ENCODE measurements around the gene ERMN. TPM values are rescaled to one million over a fixed set of nuclear protein-coding genes. Genes with fewer than 3 reads are reported as not detected.

ERMN gene
- total and polyA plus RNA-seq, 2 donors (not counting 1 experiment from before 2014, with no cell fraction given) = 0.17 TPM; not detected in 1

GRCh38 chr2:157367704-157368103 lies 42.1 kb upstream of the ERMN start:
- Histone ChIP-seq H3K4me3 (replicated peaks in 1 of 4; ENCODE audit: control extremely low read depth in 1 of 4, insufficient read depth in 1 of 4, low read depth in 3 of 4, low read length in 4 of 4) (no peak overlapping the region), H3K79me2 (ENCODE audit: control insufficient read depth, insufficient read depth, low read length) (no peaks in the 10 kb centered on the region), H3K27me3 (ENCODE audit: control insufficient read depth, insufficient read depth, low read length) (no peaks in the 10 kb centered on the region), H3K9me3 (ENCODE audit: control insufficient read depth, insufficient read depth, low read depth, low read length) (no peaks in the 10 kb centered on the region), H3K4me1 (ENCODE audit: control insufficient read depth, extremely low read depth, insufficient read depth, low read length) (no peaks in the 10 kb centered on the region), H3K4me2 (ENCODE audit: extremely low read depth, insufficient read depth, low read length) (no peak overlapping the region), H3K9ac (ENCODE audit: insufficient read depth, low read length) (no peak overlapping the region), H4K20me1 (ENCODE audit: control insufficient read depth, extremely low read depth, insufficient read depth, low read length) (no peaks in the 10 kb centered on the region), H3K36me3 (ENCODE audit: control insufficient read depth, insufficient read depth, low read length) (no peaks in the 10 kb centered on the region), H3K27ac (ENCODE audit: insufficient read depth, low read length) (no peak overlapping the region), H2AFZ (ENCODE audit: low read length) (no peak overlapping the region)
- TF ChIP-seq, protein P1, sequence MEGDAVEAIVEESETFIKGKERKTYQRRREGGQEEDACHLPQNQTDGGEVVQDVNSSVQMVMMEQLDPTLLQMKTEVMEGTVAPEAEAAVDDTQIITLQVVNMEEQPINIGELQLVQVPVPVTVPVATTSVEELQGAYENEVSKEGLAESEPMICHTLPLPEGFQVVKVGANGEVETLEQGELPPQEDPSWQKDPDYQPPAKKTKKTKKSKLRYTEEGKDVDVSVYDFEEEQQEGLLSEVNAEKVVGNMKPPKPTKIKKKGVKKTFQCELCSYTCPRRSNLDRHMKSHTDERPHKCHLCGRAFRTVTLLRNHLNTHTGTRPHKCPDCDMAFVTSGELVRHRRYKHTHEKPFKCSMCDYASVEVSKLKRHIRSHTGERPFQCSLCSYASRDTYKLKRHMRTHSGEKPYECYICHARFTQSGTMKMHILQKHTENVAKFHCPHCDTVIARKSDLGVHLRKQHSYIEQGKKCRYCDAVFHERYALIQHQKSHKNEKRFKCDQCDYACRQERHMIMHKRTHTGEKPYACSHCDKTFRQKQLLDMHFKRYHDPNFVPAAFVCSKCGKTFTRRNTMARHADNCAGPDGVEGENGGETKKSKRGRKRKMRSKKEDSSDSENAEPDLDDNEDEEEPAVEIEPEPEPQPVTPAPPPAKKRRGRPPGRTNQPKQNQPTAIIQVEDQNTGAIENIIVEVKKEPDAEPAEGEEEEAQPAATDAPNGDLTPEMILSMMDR (conservative IDR thresholded peaks at IDR 0.05 in 1 of 2, IDR thresholded peaks at IDR 0.05 in 1 of 2; ENCODE audit: low read depth in 1 of 2, low read length in 2 of 2) = no peak
- no peak for TF ChIP-seq EZH2 (IDR thresholded peaks at IDR 0.05; ENCODE audit: low read length, missing control alignments)
- DNase-seq (ENCODE audit: low read depth in 2 of 2) = no peak

DNA sequence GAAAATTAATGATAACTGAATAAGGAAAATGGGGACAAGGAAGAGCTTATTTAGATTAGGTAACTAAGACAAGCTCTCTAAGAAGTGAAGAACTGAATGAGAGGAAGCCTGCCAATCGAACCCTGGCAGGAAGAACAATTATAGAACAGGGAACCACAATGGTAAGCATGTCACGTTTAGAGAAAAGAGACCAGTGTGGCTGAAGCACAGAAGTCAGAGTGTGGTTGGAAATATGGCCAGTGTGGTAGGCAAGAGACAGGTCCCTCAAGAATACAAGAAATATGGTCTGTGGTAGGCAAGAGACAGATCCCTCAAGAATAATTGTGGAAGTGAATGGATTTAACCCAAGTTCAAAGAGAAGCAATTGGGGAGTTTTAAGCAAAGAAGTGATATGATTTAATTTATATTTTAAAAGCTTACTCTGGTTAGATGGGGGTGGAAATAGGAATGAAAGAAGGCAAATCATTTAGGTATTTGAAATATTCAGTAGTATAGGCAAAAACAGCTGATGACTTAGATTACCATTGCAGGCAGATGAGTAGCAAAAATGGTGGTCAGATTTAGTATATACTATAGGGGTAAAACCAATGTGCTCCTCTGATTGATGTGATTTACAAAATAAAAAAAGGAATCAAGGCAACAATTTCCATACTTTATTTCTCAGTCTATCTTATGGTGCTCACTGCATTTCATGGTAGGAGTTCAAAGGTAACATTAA lies 38.8 kb upstream of the ERMN start:
- Histone ChIP-seq H3K27me3 (ENCODE audit: control insufficient read depth, insufficient read depth, low read length) (no peaks in the 10 kb centered on the region), H3K27ac (ENCODE audit: insufficient read depth, low read length) (no peak overlapping the region), H3K36me3 (ENCODE audit: control insufficient read depth, insufficient read depth, low read length) (no peaks in the 10 kb centered on the region), H3K9me3 (ENCODE audit: control insufficient read depth, insufficient read depth, low read depth, low read length) (no peaks in the 10 kb centered on the region), H4K20me1 (ENCODE audit: control insufficient read depth, extremely low read depth, insufficient read depth, low read length) (no peaks in the 10 kb centered on the region), H2AFZ (ENCODE audit: low read length) (no peak overlapping the region), H3K4me1 (ENCODE audit: control insufficient read depth, extremely low read depth, insufficient read depth, low read length) (no peaks in the 10 kb centered on the region), H3K79me2 (ENCODE audit: control insufficient read depth, insufficient read depth, low read length) (no peaks in the 10 kb centered on the region), H3K4me3 (replicated peaks in 1 of 4; ENCODE audit: control extremely low read depth in 1 of 4, insufficient read depth in 1 of 4, low read depth in 3 of 4, low read length in 4 of 4) (no peak overlapping the region), H3K4me2 (ENCODE audit: extremely low read depth, insufficient read depth, low read length) (no peak overlapping the region), H3K9ac (ENCODE audit: insufficient read depth, low read length) (no peak overlapping the region)
- no peak for DNase-seq (ENCODE audit: low read depth in 2 of 2)
- no peak for TF ChIP-seq EZH2 (IDR thresholded peaks at IDR 0.05; ENCODE audit: low read length, missing control alignments)
- TF ChIP-seq, protein P1 (conservative IDR thresholded peaks at IDR 0.05 in 1 of 2, IDR thresholded peaks at IDR 0.05 in 1 of 2; ENCODE audit: low read depth in 1 of 2, low read length in 2 of 2) = no peak

GRCh38 chr2:157363612-157364101 lies 38.0 kb upstream of the ERMN start:
- no peak for DNase-seq (ENCODE audit: low read depth in 2 of 2)
- H3K4me2 ChIP-seq (ENCODE audit: extremely low read depth, insufficient read depth, low read length) = no peak overlapping the region
- H3K9ac ChIP-seq (ENCODE audit: insufficient read depth, low read length) = no peak overlapping the region
- H3K27ac ChIP-seq (ENCODE audit: insufficient read depth, low read length) = no peak overlapping the region
- H3K9me3 ChIP-seq (ENCODE audit: control insufficient read depth, insufficient read depth, low read depth, low read length) = no peaks in the 10 kb centered on the region
- H3K79me2 ChIP-seq (ENCODE audit: control insufficient read depth, insufficient read depth, low read length) = no peaks in the 10 kb centered on the region
- H3K4me1 ChIP-seq (ENCODE audit: control insufficient read depth, extremely low read depth, insufficient read depth, low read length) = no peaks in the 10 kb centered on the region
- H4K20me1 ChIP-seq (ENCODE audit: control insufficient read depth, extremely low read depth, insufficient read depth, low read length) = no peaks in the 10 kb centered on the region
- no peak overlapping the region for H2AFZ ChIP-seq (ENCODE audit: low read length)
- H3K36me3 ChIP-seq (ENCODE audit: control insufficient read depth, insufficient read depth, low read length) = no peaks in the 10 kb centered on the region
- no peak for TF ChIP-seq EZH2 (IDR thresholded peaks at IDR 0.05; ENCODE audit: low read length, missing control alignments)
- TF ChIP-seq, protein P1 (conservative IDR thresholded peaks at IDR 0.05 in 1 of 2, IDR thresholded peaks at IDR 0.05 in 1 of 2; ENCODE audit: low read depth in 1 of 2, low read length in 2 of 2) = no peak
- no peak overlapping the region for H3K4me3 ChIP-seq (replicated peaks in 1 of 4; ENCODE audit: control extremely low read depth in 1 of 4, insufficient read depth in 1 of 4, low read depth in 3 of 4, low read length in 4 of 4)
- H3K27me3 ChIP-seq (ENCODE audit: control insufficient read depth, insufficient read depth, low read length) = no peaks in the 10 kb centered on the region

Data from fibroblast of lung (primary cell).